VCaP (cell line): ENCODE results near the gene NR6A1.

Experiments
- H3K27ac ChIP-seq: fragments of 450-650 bp; 2 replicates; pipeline ENCODE4 v1.5.1; 2017
- TF ChIP-seq, protein P1 (sequence below): fragments of 450-650 bp; conservative IDR thresholded peaks from 2 replicates; pipeline ENCODE4 v1.5.1; 2017; ENCODE audit warnings: mild to moderate bottlenecking, moderate library complexity

The NR6A1 gene

DNA sequence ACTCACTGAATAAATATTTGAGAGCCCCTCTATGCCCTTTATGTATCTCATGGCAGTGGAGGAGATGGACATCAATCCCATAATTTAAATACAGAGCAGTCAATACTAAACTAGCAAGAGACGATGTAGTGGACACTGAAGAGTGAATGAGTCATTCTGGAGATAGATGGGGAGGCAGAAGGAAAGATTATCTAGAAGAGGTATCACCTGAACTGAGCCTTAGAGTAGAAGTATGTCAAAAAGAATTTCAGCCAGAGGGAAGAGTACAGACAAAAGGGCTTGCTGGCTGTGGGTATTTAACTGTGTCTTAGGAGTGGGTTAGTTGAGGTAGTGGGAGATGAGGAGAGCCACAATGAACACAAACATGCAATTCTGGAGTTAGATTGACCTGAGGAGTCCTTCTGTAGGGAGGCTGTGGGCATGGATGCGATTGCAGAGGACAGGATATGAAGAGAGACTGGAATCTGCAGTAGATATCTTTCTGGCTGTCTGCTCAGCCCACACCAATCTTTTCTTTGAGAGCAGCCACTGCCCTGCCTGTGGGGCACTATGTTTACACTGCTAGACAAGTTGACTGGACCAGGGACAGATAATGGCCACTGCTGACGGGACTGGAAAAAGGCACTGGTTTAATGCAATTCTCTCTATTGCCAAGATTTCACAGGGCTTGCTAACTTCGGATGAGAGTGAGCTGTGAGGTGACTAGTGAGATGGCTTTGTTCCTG lies 200.0 kb downstream of the NR6A1 start:
- TF ChIP-seq, protein P1, sequence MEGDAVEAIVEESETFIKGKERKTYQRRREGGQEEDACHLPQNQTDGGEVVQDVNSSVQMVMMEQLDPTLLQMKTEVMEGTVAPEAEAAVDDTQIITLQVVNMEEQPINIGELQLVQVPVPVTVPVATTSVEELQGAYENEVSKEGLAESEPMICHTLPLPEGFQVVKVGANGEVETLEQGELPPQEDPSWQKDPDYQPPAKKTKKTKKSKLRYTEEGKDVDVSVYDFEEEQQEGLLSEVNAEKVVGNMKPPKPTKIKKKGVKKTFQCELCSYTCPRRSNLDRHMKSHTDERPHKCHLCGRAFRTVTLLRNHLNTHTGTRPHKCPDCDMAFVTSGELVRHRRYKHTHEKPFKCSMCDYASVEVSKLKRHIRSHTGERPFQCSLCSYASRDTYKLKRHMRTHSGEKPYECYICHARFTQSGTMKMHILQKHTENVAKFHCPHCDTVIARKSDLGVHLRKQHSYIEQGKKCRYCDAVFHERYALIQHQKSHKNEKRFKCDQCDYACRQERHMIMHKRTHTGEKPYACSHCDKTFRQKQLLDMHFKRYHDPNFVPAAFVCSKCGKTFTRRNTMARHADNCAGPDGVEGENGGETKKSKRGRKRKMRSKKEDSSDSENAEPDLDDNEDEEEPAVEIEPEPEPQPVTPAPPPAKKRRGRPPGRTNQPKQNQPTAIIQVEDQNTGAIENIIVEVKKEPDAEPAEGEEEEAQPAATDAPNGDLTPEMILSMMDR: no peak
- no peak overlapping the region for H3K27ac ChIP-seq

- TF ChIP-seq, protein P1: no peak
- H3K27ac ChIP-seq: no peak overlapping the region
Observed at GRCh38 chr9:124569942-124570341, 201.2 kb downstream of the NR6A1 start.

- TF ChIP-seq, protein P1: no peak
- H3K27ac ChIP-seq: no peak overlapping the region
Observed at GRCh38 chr9:124567362-124567761, 203.7 kb downstream of the NR6A1 start.

GRCh38 chr9:124562328-124562727 lies 208.8 kb downstream of the NR6A1 start:
- TF ChIP-seq, protein P1: no peak
- H3K27ac ChIP-seq: no peak overlapping the region

GRCh38 chr9:124559871-124560270 lies 211.2 kb downstream of the NR6A1 start:
- no peak overlapping the region for H3K27ac ChIP-seq
- TF ChIP-seq, protein P1: no peak

DNA sequence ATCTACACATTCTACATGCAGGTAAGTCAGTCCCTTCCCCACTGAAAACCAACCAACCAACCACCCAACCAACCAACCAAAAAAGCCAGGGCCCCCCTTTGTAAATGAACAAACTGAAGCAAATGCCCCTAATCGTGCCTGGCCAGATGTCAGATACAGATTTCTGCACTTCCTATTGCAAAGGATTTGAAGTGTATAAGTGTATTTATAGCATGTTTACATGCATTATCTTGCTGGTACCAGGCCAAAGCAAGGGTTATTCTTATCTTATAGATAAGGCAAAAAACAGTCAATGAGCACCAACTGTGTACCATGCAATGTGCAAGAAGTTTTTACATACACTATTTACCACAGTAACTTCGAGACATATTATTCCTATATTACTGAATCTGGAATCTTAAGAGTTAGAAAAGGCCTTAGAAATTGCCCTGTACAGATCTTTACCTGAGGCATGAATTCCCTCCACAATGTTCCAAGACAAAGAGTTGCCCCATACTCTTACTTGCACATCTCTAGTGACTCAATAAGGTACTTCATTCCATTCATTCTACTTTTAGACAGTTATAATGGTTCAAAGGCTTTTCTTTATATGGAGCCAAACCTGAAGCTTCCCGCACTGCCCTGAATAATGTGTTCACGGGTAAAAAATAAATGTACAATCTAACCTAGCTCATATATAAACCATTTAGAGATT lies 212.2 kb downstream of the NR6A1 start:
- H3K27ac ChIP-seq: no peak overlapping the region
- TF ChIP-seq, protein P1: no peak

DNA sequence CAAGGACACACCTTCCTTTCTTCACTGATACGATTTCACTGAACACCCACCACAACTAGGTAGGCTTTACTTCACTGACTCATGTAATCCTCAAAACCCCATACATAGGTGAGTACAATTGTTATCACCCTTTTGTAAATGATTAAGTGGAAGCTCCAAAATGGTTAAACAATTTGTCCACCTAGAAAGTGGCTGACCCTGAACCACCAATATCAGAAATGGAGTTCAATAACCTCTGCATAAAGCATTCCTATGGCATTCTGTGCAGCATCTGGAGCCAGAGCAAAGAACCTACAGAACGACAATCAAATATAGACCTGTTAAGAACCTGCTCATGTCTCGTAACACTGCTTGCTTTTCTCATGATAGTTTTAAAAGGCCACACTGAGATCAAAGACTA lies 213.2 kb downstream of the NR6A1 start:
- no peak overlapping the region for H3K27ac ChIP-seq
- TF ChIP-seq, protein P1: no peak
